Activated naive CD4-positive, alpha-beta T cell treated with anti-CD3 and anti-CD28 coated beads, Interleukin-2, amount 50 U/mL, for 24 hours (primary cell): ENCODE results near the gene RPS2.
"Not testable (repeated sequence)": the region's sequence is repeated elsewhere in the genome, so short reads cannot be mapped to it uniquely, and the experiment has no call there.

Experiments
- H3K27ac Mint-ChIP-seq: one replicate; pipeline ENCODE4 v1.8.0; 2021; ENCODE audit warnings: mild to moderate bottlenecking, mixed read lengths
- H3K27me3 Mint-ChIP-seq: one replicate; pipeline ENCODE4 v1.8.0; 2021; ENCODE audit warnings: mixed read lengths
- H3K36me3 Mint-ChIP-seq: one replicate; pipeline ENCODE4 v1.8.0; 2021; ENCODE audit warnings: mixed read lengths
- H3K4me1 Mint-ChIP-seq: one replicate; pipeline ENCODE4 v1.8.0; 2021; ENCODE audit warnings: mixed read lengths
- H3K4me3 Mint-ChIP-seq: one replicate; pipeline ENCODE4 v1.8.0; 2021; ENCODE audit warnings: mild to moderate bottlenecking, mixed read lengths
- H3K9me3 Mint-ChIP-seq: one replicate; pipeline ENCODE4 v1.8.0; 2021; ENCODE audit warnings: mixed read lengths

Gene RPS2

GRCh38 chr16:1946495-1947368 is 17.9 kb downstream of the RPS2 start:
- no peaks in the 10 kb centered on the region for H3K36me3 Mint-ChIP-seq
- H3K27me3 Mint-ChIP-seq: no peaks in the 10 kb centered on the region
- no peak overlapping the region for H3K4me3 Mint-ChIP-seq
- H3K27ac Mint-ChIP-seq: no peak overlapping the region
- no peaks in the 10 kb centered on the region for H3K9me3 Mint-ChIP-seq
- peaks cover 15% of the 10 kb centered on the region for H3K4me1 Mint-ChIP-seq

DNA sequence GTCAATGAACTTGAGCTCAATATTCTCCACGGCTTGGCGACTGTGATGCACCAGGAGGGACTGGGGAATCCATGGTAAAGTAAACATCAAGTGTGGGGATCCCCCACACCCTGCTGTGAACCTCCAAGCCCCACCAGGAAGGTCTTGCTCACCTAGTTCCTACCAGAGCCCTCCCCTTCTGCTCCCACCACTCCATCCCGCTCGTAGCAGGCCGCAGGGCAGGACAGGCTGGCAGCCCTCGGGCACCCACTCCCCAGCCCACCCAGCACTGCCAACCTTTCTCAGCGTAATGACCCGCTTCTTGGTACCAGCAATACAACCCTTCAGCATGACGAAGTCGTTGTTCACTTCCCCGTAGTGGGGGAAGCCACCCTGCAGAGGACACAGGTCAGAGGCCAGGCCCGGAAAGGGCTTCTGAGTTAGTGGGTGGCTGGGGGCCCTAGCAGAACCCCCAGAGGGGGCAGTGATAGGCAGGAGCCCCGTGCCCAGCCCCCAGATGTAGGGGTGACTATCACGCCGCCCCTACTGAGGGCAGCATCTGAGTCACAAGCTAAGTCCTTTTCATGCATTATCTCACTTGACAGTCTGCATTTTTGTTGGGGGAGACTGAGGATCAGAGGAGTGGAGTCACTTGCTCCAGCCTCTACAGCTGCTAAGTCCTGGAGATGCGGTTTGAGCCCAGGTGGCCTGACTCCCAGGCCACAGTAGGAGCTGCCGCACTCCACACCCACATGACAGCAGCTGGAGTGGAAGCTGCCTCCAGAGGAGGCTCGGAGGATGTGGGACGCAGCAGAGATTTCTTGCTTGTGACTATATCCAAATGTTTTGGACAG is 18.9 kb downstream of the RPS2 start:
- H3K4me3 Mint-ChIP-seq: no peak overlapping the region
- no peaks in the 10 kb centered on the region for H3K27me3 Mint-ChIP-seq
- no peaks in the 10 kb centered on the region for H3K9me3 Mint-ChIP-seq
- peaks cover 19% of the 10 kb centered on the region for H3K4me1 Mint-ChIP-seq
- H3K36me3 Mint-ChIP-seq: no peaks in the 10 kb centered on the region
- H3K27ac Mint-ChIP-seq: no peak overlapping the region

DNA sequence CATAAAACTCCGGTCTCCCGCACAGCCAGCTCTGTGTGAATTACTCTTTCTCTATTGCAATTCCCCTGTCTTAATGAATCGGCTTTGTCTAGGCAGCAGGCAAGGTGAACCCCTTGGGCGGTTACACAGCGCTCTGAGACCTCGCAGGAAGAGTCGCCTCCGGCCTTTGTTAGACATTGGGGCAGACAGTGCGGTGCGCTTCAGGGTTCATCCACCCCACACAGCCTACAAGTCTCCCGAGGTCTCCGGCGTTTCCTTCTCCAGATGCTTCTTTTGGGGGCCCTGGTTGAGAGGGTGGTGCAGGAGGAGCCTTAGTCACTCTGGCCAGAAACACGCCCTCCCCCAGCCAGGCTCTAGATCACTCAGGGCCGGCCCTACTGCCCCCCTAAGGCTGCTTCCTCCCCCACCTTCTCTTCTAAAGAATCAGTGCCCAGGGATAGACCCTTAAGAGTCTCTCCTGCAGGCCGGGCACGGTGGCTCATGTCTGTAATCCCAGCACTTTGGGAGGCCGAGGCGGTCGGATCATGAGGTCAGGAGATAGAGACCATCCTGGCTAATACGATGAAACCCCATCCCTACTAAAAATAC is 19.9 kb downstream of the RPS2 start:
- Mint-ChIP-seq H3K27me3 (no peaks in the 10 kb centered on the region), H3K9me3 (no peaks in the 10 kb centered on the region), H3K27ac (no peak overlapping the region), H3K36me3 (no peaks in the 10 kb centered on the region), H3K4me3 (peak overlapping the region; percentile 82), H3K4me1 (peaks cover 19% of the 10 kb centered on the region)

- Mint-ChIP-seq H3K4me3 (peak within 1 kb of the TSS; percentile 82), H3K9me3 (no peaks in the 10 kb centered on the region), H3K4me1 (peaks cover 19% of the 10 kb centered on the region), H3K27me3 (no peaks in the 10 kb centered on the region), H3K36me3 (peaks cover 2% of the 10 kb centered on the region), H3K27ac (peak within 1 kb of the TSS; percentile 38)
Measured at GRCh38 chr16:1942810-1943726, 21.6 kb downstream of the RPS2 start, which contains the start of gene MSRB1. Gene MSRB1, minus strand, starts transcription at chr16:1943199. Its CDS starts 43 bp downstream, at chr16:1943156.

DNA sequence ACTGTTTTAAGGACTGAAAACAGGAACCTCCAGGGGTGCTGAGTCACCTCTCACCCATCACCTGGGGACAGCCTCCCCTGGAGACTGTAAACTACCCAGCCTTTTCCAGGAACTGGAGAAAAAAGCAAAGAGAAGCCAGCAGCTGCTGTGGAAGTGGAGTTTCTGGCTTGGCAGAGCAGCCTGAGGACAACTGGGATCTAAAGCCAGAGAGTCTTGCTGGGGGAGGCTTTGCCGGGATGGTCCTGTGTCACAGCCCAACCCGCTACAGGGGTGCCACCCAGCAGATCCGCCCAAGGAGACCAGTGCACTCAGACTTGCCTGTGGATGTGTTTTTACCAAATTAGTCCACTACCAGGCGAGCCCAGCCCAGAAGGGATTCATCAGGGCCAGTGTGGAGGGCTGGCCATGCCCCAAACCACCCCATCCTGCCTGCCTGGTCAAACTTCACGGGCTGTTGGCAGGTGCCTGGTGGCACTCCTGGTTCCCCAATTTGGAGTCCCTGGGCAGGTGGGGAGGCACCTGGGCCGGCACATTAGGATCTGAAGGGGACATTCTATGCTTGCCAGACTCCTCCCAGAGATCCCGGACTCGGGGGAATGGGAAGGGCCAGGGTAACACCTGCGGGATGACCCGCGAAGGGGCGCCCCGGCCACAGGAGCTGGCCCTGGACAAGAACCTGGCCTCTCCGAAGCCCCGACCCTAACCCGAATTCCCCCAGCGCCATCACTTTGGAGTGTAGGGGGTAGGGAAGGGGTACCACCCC is 22.4 kb downstream of the RPS2 start:
- Mint-ChIP-seq H3K4me3 (peak overlapping the region; percentile 82), H3K27ac (no peak overlapping the region), H3K9me3 (no peaks in the 10 kb centered on the region), H3K36me3 (peaks cover 2% of the 10 kb centered on the region), H3K4me1 (peaks cover 19% of the 10 kb centered on the region), H3K27me3 (no peaks in the 10 kb centered on the region)

DNA sequence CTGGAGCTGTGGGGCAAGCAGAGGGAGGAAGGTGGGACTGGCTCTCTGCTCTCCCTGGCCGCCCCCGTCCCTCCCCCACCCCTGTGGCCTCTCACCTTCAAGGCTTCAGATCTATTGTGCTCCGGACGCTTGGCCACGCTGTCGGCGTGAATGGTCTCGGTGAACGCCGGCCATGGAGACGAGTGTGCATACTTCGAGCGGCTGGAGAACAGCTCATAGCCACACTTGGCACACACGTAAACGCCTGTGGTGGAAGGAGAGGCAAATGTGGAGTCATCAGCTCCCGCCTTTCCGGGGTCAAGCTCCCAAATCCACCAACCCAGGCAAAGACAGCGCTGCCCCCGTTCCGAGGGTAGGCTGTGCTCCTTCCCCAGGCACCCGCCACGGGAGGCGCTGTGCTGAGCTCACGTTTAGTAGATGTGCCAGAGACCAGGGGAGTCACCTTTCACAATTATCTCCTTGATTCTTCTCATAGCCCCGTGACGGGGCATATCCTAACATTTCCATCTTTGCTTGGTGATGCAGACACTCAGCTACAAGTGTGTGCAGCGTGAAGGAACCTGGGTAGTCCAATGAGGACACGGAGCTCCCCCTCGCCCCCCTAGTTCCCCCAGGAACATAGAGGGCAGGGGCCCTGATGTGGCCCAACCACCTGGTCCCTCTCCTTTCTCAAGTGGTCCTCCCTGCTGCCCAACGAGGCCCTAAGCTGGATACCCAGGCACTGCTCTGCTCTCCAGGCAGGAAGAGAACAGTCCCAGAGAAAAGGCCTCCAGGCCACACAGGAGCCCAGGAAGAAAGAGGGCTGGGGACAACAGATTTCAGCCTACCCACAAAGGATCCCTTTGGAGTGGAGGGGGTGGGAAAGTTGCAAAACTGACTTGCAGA is 23.2 kb downstream of the RPS2 start:
- Mint-ChIP-seq H3K4me1 (peaks cover 19% of the 10 kb centered on the region), H3K36me3 (peaks cover 2% of the 10 kb centered on the region), H3K27me3 (no peaks in the 10 kb centered on the region), H3K4me3 (peak overlapping the region; percentile 82), H3K9me3 (no peaks in the 10 kb centered on the region), H3K27ac (no peak overlapping the region)

DNA sequence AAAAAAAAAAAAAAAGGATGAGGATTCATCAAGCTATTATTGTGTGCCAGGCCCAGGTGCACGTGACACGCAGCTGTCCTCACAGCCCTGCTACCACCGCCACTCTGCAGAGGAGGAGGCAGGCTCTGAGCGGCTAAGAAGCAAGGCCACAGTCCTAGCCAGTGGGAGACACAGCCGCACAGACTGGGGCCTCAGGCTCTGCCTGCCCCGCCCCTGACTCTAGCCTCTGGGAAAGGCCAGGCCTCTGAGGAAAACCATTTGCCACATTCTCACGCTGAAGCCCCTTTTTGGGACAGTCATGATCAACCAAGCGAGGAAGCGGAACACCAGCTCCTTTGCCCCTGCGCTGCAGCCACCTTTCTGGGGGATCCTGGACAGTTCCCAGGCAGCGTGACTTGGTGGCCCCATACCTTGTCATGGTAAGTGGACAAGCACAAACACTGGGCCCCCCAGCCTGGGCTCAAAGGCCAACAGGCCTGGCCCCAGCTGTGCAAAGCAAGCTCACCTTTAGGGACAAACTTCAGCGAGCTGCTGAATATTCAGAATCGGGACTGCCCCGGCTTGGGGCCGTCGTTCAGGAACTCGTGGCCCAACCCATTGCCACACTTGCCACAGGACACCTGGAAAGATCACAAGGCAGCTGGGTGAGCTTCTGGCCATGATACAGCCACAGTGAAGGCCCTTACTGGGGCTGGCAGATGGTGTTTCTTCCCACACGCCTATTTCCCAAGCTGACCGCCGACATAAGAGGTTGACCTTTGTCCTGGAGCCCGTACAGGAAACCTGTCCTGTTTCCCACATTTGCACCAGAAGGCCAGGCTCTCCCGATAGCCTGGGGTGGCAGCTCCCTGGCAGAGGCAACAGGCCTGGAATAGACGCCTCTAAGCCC is 24.1 kb downstream of the RPS2 start:
- peaks cover 2% of the 10 kb centered on the region for H3K36me3 Mint-ChIP-seq
- no peak overlapping the region for H3K27ac Mint-ChIP-seq
- no peaks in the 10 kb centered on the region for H3K9me3 Mint-ChIP-seq
- H3K4me3 Mint-ChIP-seq: no peak overlapping the region
- peaks cover 19% of the 10 kb centered on the region for H3K4me1 Mint-ChIP-seq
- no peaks in the 10 kb centered on the region for H3K27me3 Mint-ChIP-seq

GRCh38 chr16:1939833-1940232 is 24.8 kb downstream of the RPS2 start:
- H3K4me1 Mint-ChIP-seq: peaks cover 19% of the 10 kb centered on the region
- H3K9me3 Mint-ChIP-seq, H3K27ac Mint-ChIP-seq, H3K27me3 Mint-ChIP-seq, H3K36me3 Mint-ChIP-seq, H3K4me3 Mint-ChIP-seq: not testable (repeated sequence)

DNA sequence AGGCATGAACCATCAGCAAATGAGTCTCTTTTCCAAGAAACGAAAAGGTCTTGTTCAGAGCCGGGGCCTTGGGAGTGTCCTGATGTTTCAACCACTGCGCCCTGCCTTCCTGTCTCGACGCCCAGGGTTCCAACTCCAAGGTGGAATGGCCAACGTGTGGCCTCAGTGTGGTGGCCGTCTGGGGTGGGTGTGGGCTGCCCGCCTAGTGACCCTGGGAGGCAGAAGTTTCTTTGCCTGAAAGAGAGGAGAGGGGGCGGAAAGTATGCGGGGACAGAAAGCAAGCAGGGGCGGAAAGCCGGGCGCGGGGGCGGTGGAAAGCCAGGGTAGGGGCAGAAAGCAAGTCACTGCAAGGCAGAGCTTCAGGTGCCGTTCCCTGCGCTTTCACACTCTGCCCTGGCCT is 25.7 kb downstream of the RPS2 start:
- H3K9me3 Mint-ChIP-seq: no peaks in the 10 kb centered on the region
- peaks cover 14% of the 10 kb centered on the region for H3K4me1 Mint-ChIP-seq
- no peak overlapping the region for H3K4me3 Mint-ChIP-seq
- H3K27me3 Mint-ChIP-seq: no peaks in the 10 kb centered on the region
- H3K36me3 Mint-ChIP-seq: peaks cover 2% of the 10 kb centered on the region
- H3K27ac Mint-ChIP-seq: no peak overlapping the region

DNA sequence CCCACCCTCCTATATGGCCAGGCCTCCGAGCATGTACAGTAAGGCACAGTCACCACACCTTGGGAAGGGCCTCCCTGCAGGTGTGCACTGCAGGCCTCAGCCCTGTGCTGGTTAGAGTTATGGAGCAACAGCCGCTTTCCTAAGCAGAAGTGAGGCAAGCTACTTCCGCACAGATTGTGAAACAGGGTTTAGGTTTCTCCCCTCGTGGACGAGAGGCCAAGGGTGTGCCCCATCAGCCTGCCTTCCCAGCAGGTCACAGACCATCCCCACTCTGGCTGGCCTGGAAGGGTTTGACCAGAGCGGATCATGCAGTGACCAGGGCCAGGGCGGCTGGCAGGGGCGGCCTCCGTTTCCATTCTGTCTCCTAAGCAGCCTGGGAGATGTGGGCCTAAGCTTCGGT is 26.3 kb downstream of the RPS2 start:
- Mint-ChIP-seq H3K9me3 (no peaks in the 10 kb centered on the region), H3K4me1 (peaks cover 10% of the 10 kb centered on the region), H3K27ac (no peak overlapping the region), H3K36me3 (peaks cover 2% of the 10 kb centered on the region), H3K27me3 (no peaks in the 10 kb centered on the region), H3K4me3 (no peak overlapping the region)

DNA sequence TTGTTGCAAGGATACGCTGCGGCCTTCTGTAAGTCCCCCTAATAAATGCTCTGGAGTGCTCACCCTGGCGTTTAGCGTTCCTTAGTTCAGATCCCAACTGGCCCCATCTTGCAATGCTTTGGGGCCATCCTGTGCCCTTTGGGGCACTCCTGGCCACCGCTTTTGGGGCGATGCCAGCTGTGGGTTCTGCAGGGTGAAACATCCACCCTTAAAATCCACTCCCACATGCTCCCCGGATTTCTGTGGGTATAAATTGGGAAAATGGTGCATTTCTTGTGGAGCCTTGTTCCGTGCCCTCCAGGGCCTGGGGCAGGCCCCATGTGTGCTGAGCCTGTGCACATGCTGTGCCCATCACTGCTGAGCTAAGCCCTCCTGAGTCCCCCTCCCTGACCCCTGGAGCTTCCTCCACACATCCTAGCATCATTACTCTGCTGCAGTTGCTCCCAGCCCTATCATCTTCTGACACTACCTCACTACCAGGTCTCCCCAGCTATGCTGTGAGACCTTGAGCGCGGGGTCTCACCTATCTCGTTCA is 27.6 kb downstream of the RPS2 start:
- Mint-ChIP-seq H3K27me3 (no peaks in the 10 kb centered on the region), H3K9me3 (no peaks in the 10 kb centered on the region), H3K27ac (no peak overlapping the region), H3K36me3 (peaks cover 2% of the 10 kb centered on the region), H3K4me3 (no peak overlapping the region), H3K4me1 (peaks cover 7% of the 10 kb centered on the region)

DNA sequence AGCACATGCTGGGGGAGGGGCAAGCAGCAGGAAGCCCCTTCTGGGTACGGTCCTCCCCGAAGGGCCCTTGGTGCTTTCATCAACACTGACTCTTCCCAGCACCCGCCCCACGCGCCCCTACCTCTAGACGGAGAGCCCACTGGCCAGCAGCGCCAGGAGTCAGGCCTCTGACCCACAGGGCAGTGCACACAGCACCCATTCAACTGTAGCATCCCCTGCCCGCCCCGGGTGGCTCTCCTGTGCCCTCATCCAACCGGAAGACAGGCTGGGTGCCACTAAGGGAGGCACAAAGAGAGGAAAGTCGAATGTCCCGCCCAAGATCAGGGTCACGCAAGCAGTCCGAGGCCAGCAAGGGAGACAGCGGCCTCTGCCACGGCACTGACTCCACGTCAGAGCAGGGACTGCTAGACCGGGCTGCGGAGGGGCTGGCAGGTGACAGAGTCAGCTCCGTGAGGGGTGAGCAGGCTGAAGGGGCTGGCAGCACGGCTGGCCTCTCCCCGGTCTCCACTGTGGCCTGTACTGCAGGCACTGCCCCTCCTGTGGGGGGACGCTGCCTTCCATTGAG is 31.4 kb downstream of the RPS2 start:
- Mint-ChIP-seq H3K9me3 (no peaks in the 10 kb centered on the region), H3K36me3 (peaks cover 2% of the 10 kb centered on the region), H3K4me3 (no peak overlapping the region), H3K27me3 (no peaks in the 10 kb centered on the region), H3K27ac (no peak overlapping the region), H3K4me1 (peaks cover 3% of the 10 kb centered on the region)
